D721Med (cell line): ENCODE measurements around the gene FOXP1.

Experiments used
- DNase-seq: peaks from one replicate; pipeline ENCODE4 v3.0.0; 2011; ENCODE audit warnings: low spot score; ENCODE audit not compliant: insufficient read length
- FAIRE-seq: peaks from 2 replicates; lab custom pipeline; 2011; peaks lifted over from hg19 to GRCh38; lab: Jason Lieb, UNC
- TF ChIP-seq, protein P1 (sequence below): IDR thresholded peaks from 2 replicates; pipeline ENCODE4 v1.5.1; 2012; ENCODE audit warnings: mild to moderate bottlenecking, control low read depth; ENCODE audit not compliant: insufficient read depth; ENCODE audit errors: missing control alignments

The FOXP1 gene

DNA sequence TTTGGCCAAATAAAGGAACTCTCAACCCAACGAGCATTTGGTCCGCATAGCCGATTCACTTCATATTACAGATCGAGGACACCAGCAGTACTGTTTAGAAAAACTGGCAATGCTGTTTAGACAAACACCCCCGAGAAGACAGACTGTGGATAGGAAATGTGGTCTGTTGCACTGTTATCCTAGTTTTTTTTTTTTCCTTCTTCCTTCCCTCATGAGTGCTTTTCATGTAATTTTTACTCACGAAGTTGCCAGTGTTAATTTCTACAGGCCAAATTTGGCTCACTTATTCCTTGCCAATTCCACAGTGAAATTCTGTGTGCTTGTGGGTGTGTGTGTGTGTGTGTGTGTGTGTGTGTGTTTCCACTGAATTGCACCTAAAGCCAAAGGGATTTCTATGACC lies 165.7 kb downstream of the FOXP1 start:
- no peak for DNase-seq
- TF ChIP-seq, protein P1, sequence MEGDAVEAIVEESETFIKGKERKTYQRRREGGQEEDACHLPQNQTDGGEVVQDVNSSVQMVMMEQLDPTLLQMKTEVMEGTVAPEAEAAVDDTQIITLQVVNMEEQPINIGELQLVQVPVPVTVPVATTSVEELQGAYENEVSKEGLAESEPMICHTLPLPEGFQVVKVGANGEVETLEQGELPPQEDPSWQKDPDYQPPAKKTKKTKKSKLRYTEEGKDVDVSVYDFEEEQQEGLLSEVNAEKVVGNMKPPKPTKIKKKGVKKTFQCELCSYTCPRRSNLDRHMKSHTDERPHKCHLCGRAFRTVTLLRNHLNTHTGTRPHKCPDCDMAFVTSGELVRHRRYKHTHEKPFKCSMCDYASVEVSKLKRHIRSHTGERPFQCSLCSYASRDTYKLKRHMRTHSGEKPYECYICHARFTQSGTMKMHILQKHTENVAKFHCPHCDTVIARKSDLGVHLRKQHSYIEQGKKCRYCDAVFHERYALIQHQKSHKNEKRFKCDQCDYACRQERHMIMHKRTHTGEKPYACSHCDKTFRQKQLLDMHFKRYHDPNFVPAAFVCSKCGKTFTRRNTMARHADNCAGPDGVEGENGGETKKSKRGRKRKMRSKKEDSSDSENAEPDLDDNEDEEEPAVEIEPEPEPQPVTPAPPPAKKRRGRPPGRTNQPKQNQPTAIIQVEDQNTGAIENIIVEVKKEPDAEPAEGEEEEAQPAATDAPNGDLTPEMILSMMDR = no peak
- FAIRE-seq = no peak

DNA sequence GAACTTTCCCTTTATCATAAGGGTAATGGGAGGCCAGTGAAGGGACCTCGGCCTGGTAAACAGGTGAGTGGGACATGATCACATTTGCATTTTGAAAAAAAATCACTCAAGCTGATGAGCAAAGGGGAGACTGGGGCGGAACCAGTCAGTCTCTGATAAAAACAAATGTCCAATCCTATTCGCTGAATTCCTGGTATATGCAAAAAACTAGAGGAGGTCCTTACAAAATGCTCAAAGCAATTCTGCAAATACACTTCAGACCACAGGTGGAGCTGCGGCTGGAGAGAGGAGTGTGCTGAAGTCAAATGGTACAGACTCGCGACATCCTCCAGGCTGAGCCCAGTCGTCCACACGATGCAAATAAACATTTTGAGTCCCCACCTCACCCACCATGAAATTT lies 166.7 kb downstream of the FOXP1 start:
- DNase-seq (no peak), FAIRE-seq (no peak)
- TF ChIP-seq, protein P1 = no peak

DNA sequence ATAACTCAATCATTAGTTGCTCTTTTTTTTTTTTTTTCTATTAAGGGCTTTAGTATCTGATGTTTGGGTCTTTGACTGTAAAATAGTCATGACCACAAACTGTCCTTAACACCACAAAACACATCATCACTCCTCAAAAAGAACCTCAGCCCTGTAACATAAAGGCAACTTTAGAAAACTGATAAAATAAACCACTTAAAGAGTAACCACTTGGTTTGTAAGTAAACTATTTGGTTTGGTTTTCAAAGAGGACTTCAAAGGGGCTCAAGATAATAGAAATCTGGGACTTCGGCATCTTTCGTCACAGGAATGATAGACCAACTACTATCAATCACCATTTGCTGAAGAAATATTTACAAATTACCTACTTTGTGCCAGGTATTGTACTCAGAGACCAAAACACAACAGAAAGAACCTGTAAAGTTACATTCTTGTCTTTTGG lies 167.8 kb downstream of the FOXP1 start:
- FAIRE-seq = no peak
- TF ChIP-seq, protein P1 = no peak
- no peak for DNase-seq

DNA sequence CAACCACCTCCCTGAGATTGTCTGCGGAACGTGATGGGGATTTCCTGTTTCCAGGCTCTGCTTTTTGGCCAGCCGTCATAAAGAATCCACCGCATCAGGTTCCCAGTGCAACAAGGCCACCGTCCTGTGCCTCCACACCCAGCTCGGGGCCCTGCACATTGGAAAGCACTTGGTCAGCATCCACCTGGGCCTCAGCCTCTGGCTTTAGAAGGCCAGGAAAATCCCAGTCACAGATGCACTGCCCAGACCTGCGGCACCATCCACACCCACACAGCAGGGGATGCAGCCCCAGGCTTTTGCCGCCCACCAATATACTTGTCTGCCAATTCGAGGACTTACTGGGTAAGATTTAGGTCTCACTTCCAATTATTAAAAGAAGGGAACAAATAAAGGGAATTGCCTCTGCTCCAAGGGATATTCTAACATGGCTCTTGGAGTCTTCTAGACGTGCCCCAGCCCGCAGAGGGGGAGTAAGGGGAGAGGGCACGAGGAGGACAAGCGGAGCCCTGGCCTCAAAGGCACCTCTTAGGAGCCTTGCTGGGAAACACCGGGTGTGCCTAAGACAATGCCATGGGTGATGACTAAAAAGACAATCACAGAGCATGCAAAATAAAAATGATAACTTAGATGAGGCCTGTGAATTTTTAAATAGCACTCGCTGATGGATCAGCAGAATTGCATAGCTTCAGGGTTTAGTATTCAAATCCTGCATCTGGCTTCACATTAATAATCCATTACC lies 169.2 kb downstream of the FOXP1 start:
- TF ChIP-seq, protein P1 = no peak
- FAIRE-seq (no peak), DNase-seq (no peak)

DNA sequence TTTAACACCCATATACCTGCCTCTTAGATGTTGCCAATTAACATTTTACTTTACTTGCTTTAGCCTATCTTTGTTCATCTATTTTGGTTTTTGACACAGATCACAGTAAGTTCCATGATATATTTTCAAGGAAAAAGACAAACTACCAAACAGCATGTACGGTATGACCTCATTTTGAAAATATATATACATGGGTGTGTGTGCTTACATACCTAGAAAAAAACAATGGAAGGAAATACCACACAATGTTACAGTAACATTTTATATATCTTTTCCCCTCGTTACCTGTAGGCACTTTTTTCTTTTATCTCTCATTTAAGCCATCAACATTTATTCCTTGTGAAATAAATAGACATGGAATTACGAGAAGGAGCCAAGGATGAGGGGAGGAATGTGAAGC lies 170.0 kb downstream of the FOXP1 start:
- DNase-seq = no peak

DNA sequence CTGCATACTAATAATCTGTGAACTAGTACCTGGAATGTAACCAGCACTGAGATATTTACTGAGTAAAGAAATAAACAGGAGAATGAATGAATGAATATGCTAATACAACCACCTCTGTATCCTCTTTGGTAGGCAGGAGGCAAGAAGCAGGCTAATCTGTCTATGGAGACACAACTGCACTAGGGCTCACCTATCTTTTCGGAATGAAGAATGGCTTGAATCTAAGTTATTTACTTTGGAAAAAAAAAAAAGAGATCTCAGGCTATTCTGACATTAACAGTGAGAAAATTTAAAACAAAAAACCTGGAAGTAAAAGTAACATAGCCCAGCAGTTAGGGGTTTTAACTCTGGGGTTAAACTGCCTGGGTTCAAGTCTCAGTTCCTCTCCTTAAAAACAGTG lies 174.2 kb downstream of the FOXP1 start:
- DNase-seq = no peak
- TF ChIP-seq, protein P1 = no peak
- FAIRE-seq = no peak

More for the DNA sequence above, 170.0 kb downstream of the FOXP1 start:
- no peak for FAIRE-seq
- TF ChIP-seq, protein P1 = no peak

DNA sequence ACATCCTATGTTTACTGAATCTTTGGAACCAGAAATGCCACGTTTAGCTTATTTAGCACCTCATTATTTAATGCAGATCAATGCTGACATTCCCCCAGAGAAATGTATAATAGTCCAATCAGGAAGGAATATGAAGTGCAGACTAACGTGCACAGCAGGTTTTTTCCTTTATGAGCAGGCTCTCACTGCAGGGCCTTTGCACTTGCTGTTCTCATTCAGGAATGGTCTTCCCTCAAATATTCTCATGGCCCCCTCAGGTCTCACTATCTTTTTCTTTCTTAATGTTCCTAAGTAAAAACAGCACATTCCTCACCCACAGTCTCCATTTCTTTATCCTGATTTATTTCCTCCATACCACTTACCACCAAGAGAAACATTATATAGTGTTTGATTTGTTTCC lies 174.6 kb downstream of the FOXP1 start:
- DNase-seq (no peak), FAIRE-seq (no peak)
- TF ChIP-seq, protein P1 = no peak
